ENCODE results near the gene SLC17A4. TPM values are rescaled to one million over a fixed set of nuclear protein-coding genes. Genes with fewer than 3 reads are reported as not detected.

The SLC17A4 gene
- total and polyA plus RNA-seq, 2 donors (not counting 3 experiments of a cell fraction or from before 2014, with no cell fraction given), result not detected

DNA sequence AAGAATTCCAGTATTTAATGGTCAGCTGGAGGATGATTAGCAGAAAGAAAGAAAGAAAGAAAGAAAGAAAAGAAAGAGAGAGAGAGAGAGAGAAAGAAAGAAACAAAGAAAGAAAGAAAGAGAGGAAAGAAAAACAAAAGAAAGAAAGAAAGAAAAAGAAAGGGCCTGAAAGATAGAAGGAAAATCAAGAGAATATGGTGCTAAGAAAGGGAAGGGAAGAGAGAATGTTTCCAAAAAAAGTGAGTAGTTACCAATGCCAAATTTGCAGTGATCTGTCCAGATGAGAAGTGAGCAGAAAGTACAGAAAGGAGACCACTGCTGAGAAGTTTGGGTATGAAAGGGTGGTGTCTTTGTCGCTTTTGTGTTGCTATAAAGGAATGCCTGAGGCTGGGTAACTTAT lies 26.6 kb downstream of the SLC17A4 start:
- ChIA-PET POLR2A (no interaction called here), CTCF (no interaction called here)
- no peak for TF ChIP-seq EZH2 (IDR thresholded peaks at IDR 0.05; ENCODE audit: borderline replicate concordance, low read depth, low read length, severe bottlenecking)
- TF ChIP-seq MAX (IDR thresholded peaks at IDR 0.05; ENCODE audit: insufficient read depth, insufficient read length), result no peak
- no peak for TF ChIP-seq CTCF (IDR thresholded peaks at IDR 0.05; ENCODE audit: extremely low read depth in 1 of 2, insufficient read depth in 1 of 2, low read depth in 1 of 2, low read length in 2 of 2)
- TF ChIP-seq MYC (IDR thresholded peaks at IDR 0.05; ENCODE audit: low read depth, low read length), result no peak
- no peak for TF ChIP-seq JUN (IDR thresholded peaks at IDR 0.05; ENCODE audit: borderline replicate concordance, insufficient read depth, insufficient read length, low read depth)
- no peak for TF ChIP-seq POLR2AphosphoS5 (IDR thresholded peaks at IDR 0.05; ENCODE audit: insufficient read depth, low read depth, low read length)
- no peak for TF ChIP-seq POLR2A (IDR thresholded peaks at IDR 0.05; ENCODE audit: low read depth, low read length)
- no peak for TF ChIP-seq FOS (IDR thresholded peaks at IDR 0.05; ENCODE audit: borderline replicate concordance, insufficient read depth, low read length)
- TF ChIP-seq GATA2 (IDR thresholded peaks at IDR 0.05; ENCODE audit: insufficient read depth, insufficient read length, low read depth, low read length), result no peak
- Histone ChIP-seq H3K9ac (replicated peaks; ENCODE audit: extremely low read depth, insufficient read depth, low read length) (no peak overlapping the region), H3K27me3 (ENCODE audit: control insufficient read depth in 2 of 2, insufficient read depth in 2 of 2, low read length in 2 of 2) (peaks cover 0 to 1% of the 10 kb centered on the region in 2 experiments), H3K4me3 (replicated peaks in 1 of 3; ENCODE audit: insufficient read depth in 1 of 3, low read depth in 1 of 3, low read length in 3 of 3) (no peak overlapping the region), H3K79me2 (ENCODE audit: control insufficient read depth, insufficient read depth, low read length) (no peaks in the 10 kb centered on the region), H4K20me1 (replicated peaks; ENCODE audit: control insufficient read depth, extremely low read depth, insufficient read depth, low read length) (no peaks in the 10 kb centered on the region), H3K4me1 (ENCODE audit: control insufficient read depth, extremely low read depth, insufficient read depth, low read length) (no peaks in the 10 kb centered on the region), H3K4me2 (ENCODE audit: insufficient read depth, low read length) (no peak overlapping the region), H3K27ac (ENCODE audit: insufficient read depth, low read depth, low read length) (no peak overlapping the region), H3K9me1 (replicated peaks; ENCODE audit: control insufficient read depth, extremely low read depth, insufficient read depth, low read length) (no peaks in the 10 kb centered on the region), H3K36me3 (ENCODE audit: control insufficient read depth in 2 of 2, extremely low read depth in 1 of 2, insufficient read depth in 2 of 2, low read length in 2 of 2) (no peaks in the 10 kb centered on the region), H2AFZ (ENCODE audit: low read depth, low read length) (no peak overlapping the region), H3K9me3 (replicated peaks; ENCODE audit: control insufficient read depth, insufficient read depth, low read length) (no peaks in the 10 kb centered on the region)
- dilution Hi-C loops (cut with MboI; ENCODE audit: extremely low pct_ligation_motif_present, low sequenced_read_pairs) (no loop called here), intact Hi-C loops (cut with micrococcal nuclease) (no loop called here)
- no TSS peak for BruUV-seq (replicated peaks)
- FAIRE-seq (no peak), DNase-seq (ENCODE audit: low read depth, low spot score) (no peak)
